Karpas-422 (cell line): ENCODE results near the gene MIER2. TPM values are rescaled to one million over a fixed set of nuclear protein-coding genes. Genes with fewer than 3 reads are reported as not detected.

Experiments
- DNase-seq: peaks from one replicate; pipeline ENCODE4 v3.0.0-alpha.2; 2015
- H2AFZ ChIP-seq: fragments of 200-600 bp; sonication (generic); 2 replicates; pipeline ENCODE4 v1.6.1; 2014; ENCODE audit warnings: antibody characterized with exemption, low read length, mixed read lengths
- H3K27ac ChIP-seq: fragments of 200-600 bp; sonication (generic); 2 replicates; pipeline ENCODE4 v1.5.1; 2014; ENCODE audit warnings: mild to moderate bottlenecking, low read length, moderate library complexity
- H3K27me3 ChIP-seq: fragments of 200-600 bp; sonication (generic); 2 replicates; pipeline ENCODE4 v1.6.1; 2014; ENCODE audit warnings: low read length, mixed read lengths
- H3K36me3 ChIP-seq: fragments of 200-600 bp; sonication (generic); 2 replicates; pipeline ENCODE4 v1.6.1; 2014; ENCODE audit warnings: low read length, mixed read lengths; ENCODE audit not compliant: insufficient read depth
- H3K4me1 ChIP-seq: fragments of 200-600 bp; sonication (generic); 2 replicates; pipeline ENCODE4 v1.6.1; 2014; ENCODE audit warnings: mild to moderate bottlenecking, low read length, mixed read lengths
- H3K4me2 ChIP-seq: fragments of 200-600 bp; sonication (generic); 2 replicates; pipeline ENCODE4 v1.6.1; 2014; ENCODE audit warnings: low read length, low read depth, mild to moderate bottlenecking; ENCODE audit not compliant: poor library complexity, severe bottlenecking
- H3K4me3 ChIP-seq: fragments of 200-600 bp; sonication (generic); 2 replicates; pipeline ENCODE4 v1.5.1; 2014; ENCODE audit warnings: mild to moderate bottlenecking, antibody characterized with exemption, low read length, mixed read lengths
- H3K79me2 ChIP-seq: fragments of 200-600 bp; sonication (generic); 2 replicates; pipeline ENCODE4 v1.6.1; 2014; ENCODE audit warnings: mild to moderate bottlenecking, low read length, mixed read lengths
- H3K9ac ChIP-seq: fragments of 200-600 bp; sonication (generic); 2 replicates; pipeline ENCODE4 v1.6.0; 2014; ENCODE audit warnings: low read length
- H3K9me2 ChIP-seq: fragments of 200-600 bp; sonication (generic), shearing (Covaris generic); replicated peaks from 2 replicates; pipeline ENCODE4 v1.6.0; 2014; ENCODE audit warnings: mild to moderate bottlenecking, low read length, moderate library complexity; ENCODE audit not compliant: insufficient read depth
- H3K9me3 ChIP-seq: fragments of 300-700, 200-600 bp; sonication (generic); 2 replicates; pipeline ENCODE4 v1.6.1; 2014; ENCODE audit warnings: low read length, mixed read lengths
- H4K20me1 ChIP-seq: fragments of 200-600 bp; sonication (generic); 2 replicates; pipeline ENCODE4 v1.6.1; 2014; ENCODE audit warnings: mild to moderate bottlenecking, antibody characterized with exemption, low read length, low read depth; ENCODE audit not compliant: insufficient read depth
- total RNA-seq: library from RNA; depleted of rRNA; stranded (reverse); fragments of >200 nt; shearing (Covaris generic); gene quantifications from 2 replicates; pipeline ENCODE4 v1.2.3, GENCODE V29; 2014; ENCODE audit warnings: low replicate concordance

Gene MIER2
- total RNA-seq, 1 experiment from 2014 or later = 15.3 TPM

- no peak overlapping the region for H3K4me2 ChIP-seq
- H4K20me1 ChIP-seq = no peaks in the 10 kb centered on the region
- H3K4me3 ChIP-seq = no peak overlapping the region
- H3K9ac ChIP-seq = no peak overlapping the region
- no peak overlapping the region for H3K27ac ChIP-seq
- H3K27me3 ChIP-seq = no peaks in the 10 kb centered on the region
- no peaks in the 10 kb centered on the region for H3K36me3 ChIP-seq
- no peaks in the 10 kb centered on the region for H3K79me2 ChIP-seq
- H3K4me1 ChIP-seq = no peaks in the 10 kb centered on the region
- DNase-seq = no peak
- H3K9me2 ChIP-seq = no peaks in the 10 kb centered on the region
- no peaks in the 10 kb centered on the region for H3K9me3 ChIP-seq
- H2AFZ ChIP-seq = no peak overlapping the region
Measured at GRCh38 chr19:280541-281009, 64.0 kb downstream of the MIER2 start.

- H3K27ac ChIP-seq = no peak overlapping the region
- H3K4me2 ChIP-seq = no peak overlapping the region
- H3K27me3 ChIP-seq = no peaks in the 10 kb centered on the region
- no peaks in the 10 kb centered on the region for H3K36me3 ChIP-seq
- no peak for DNase-seq
- no peak overlapping the region for H2AFZ ChIP-seq
- H3K4me3 ChIP-seq = no peak overlapping the region
- H3K4me1 ChIP-seq = no peaks in the 10 kb centered on the region
- H4K20me1 ChIP-seq = no peaks in the 10 kb centered on the region
- H3K9me2 ChIP-seq = no peaks in the 10 kb centered on the region
- H3K9me3 ChIP-seq = no peaks in the 10 kb centered on the region
- no peak overlapping the region for H3K9ac ChIP-seq
- H3K79me2 ChIP-seq = no peaks in the 10 kb centered on the region
Measured at GRCh38 chr19:279656-280055, 64.9 kb downstream of the MIER2 start.

GRCh38 chr19:279231-279630, 65.4 kb downstream of the MIER2 start:
- Histone ChIP-seq H3K4me2 (no peak overlapping the region), H3K9me3 (no peaks in the 10 kb centered on the region), H3K27me3 (no peaks in the 10 kb centered on the region), H3K9me2 (no peaks in the 10 kb centered on the region), H2AFZ (no peak overlapping the region), H3K27ac (no peak overlapping the region), H3K4me3 (no peak overlapping the region), H3K79me2 (no peaks in the 10 kb centered on the region), H4K20me1 (no peaks in the 10 kb centered on the region), H3K36me3 (no peaks in the 10 kb centered on the region), H3K4me1 (no peaks in the 10 kb centered on the region), H3K9ac (no peak overlapping the region)
- DNase-seq = no peak

- Histone ChIP-seq H3K4me1 (no peaks in the 10 kb centered on the region), H4K20me1 (no peaks in the 10 kb centered on the region), H3K27ac (no peak overlapping the region), H3K9me2 (no peaks in the 10 kb centered on the region), H2AFZ (no peak overlapping the region), H3K4me3 (no peak overlapping the region), H3K9ac (no peak overlapping the region), H3K4me2 (no peak overlapping the region), H3K79me2 (no peaks in the 10 kb centered on the region), H3K36me3 (no peaks in the 10 kb centered on the region), H3K9me3 (no peaks in the 10 kb centered on the region), H3K27me3 (no peaks in the 10 kb centered on the region)
- DNase-seq = no peak
Measured at GRCh38 chr19:277581-278165, 66.9 kb downstream of the MIER2 start.

GRCh38 chr19:277131-277530, 67.5 kb downstream of the MIER2 start:
- Histone ChIP-seq H3K4me1 (no peaks in the 10 kb centered on the region), H3K4me2 (no peak overlapping the region), H2AFZ (no peak overlapping the region), H3K27ac (no peak overlapping the region), H3K9me2 (no peaks in the 10 kb centered on the region), H3K4me3 (no peak overlapping the region), H3K79me2 (no peaks in the 10 kb centered on the region), H3K27me3 (no peaks in the 10 kb centered on the region), H3K9me3 (no peaks in the 10 kb centered on the region), H4K20me1 (no peaks in the 10 kb centered on the region), H3K9ac (no peak overlapping the region), H3K36me3 (no peaks in the 10 kb centered on the region)
- no peak for DNase-seq

- H3K79me2 ChIP-seq = no peaks in the 10 kb centered on the region
- H2AFZ ChIP-seq = no peak overlapping the region
- no peak overlapping the region for H3K4me3 ChIP-seq
- no peak overlapping the region for H3K4me2 ChIP-seq
- no peaks in the 10 kb centered on the region for H3K27me3 ChIP-seq
- H3K9ac ChIP-seq = no peak overlapping the region
- H3K4me1 ChIP-seq = no peaks in the 10 kb centered on the region
- no peak for DNase-seq
- H3K9me3 ChIP-seq = no peaks in the 10 kb centered on the region
- H3K9me2 ChIP-seq = no peaks in the 10 kb centered on the region
- no peaks in the 10 kb centered on the region for H3K36me3 ChIP-seq
- H3K27ac ChIP-seq = no peak overlapping the region
- no peaks in the 10 kb centered on the region for H4K20me1 ChIP-seq
Measured at GRCh38 chr19:275958-276646, 68.5 kb downstream of the MIER2 start.

GRCh38 chr19:275000-275399, 69.6 kb downstream of the MIER2 start:
- no peak overlapping the region for H2AFZ ChIP-seq
- DNase-seq = no peak
- H3K4me3 ChIP-seq = no peak overlapping the region
- H3K36me3 ChIP-seq = no peaks in the 10 kb centered on the region
- H3K9ac ChIP-seq = no peak overlapping the region
- no peaks in the 10 kb centered on the region for H3K4me1 ChIP-seq
- H3K4me2 ChIP-seq = no peak overlapping the region
- no peaks in the 10 kb centered on the region for H3K79me2 ChIP-seq
- no peaks in the 10 kb centered on the region for H3K9me2 ChIP-seq
- H4K20me1 ChIP-seq = no peaks in the 10 kb centered on the region
- no peaks in the 10 kb centered on the region for H3K9me3 ChIP-seq
- H3K27ac ChIP-seq = no peak overlapping the region
- no peaks in the 10 kb centered on the region for H3K27me3 ChIP-seq

- Histone ChIP-seq H2AFZ (no peak overlapping the region), H3K9ac (no peak overlapping the region), H3K4me3 (no peak overlapping the region), H3K4me1 (no peaks in the 10 kb centered on the region), H3K79me2 (no peaks in the 10 kb centered on the region), H3K27me3 (no peaks in the 10 kb centered on the region), H3K36me3 (no peaks in the 10 kb centered on the region), H4K20me1 (no peaks in the 10 kb centered on the region), H3K9me2 (no peaks in the 10 kb centered on the region), H3K27ac (no peak overlapping the region), H3K9me3 (no peaks in the 10 kb centered on the region), H3K4me2 (no peak overlapping the region)
- DNase-seq = no peak
Measured at GRCh38 chr19:273393-273792, 71.2 kb downstream of the MIER2 start.
